HG02759 (cell line): ENCODE results near the gene THUMPD2.
"Not testable (repeated sequence)": the region's sequence is repeated elsewhere in the genome, so short reads cannot be mapped to it uniquely, and the experiment has no call there.

Source experiments
- ATAC-seq: cut with Tn5 transposase; IDR thresholded peaks from one replicate; pipeline ENCODE4 v1.9.1; 2021; ENCODE audit warnings: mild to moderate bottlenecking, moderate library complexity; ENCODE audit not compliant: unreplicated experiment

Gene THUMPD2, protein sequence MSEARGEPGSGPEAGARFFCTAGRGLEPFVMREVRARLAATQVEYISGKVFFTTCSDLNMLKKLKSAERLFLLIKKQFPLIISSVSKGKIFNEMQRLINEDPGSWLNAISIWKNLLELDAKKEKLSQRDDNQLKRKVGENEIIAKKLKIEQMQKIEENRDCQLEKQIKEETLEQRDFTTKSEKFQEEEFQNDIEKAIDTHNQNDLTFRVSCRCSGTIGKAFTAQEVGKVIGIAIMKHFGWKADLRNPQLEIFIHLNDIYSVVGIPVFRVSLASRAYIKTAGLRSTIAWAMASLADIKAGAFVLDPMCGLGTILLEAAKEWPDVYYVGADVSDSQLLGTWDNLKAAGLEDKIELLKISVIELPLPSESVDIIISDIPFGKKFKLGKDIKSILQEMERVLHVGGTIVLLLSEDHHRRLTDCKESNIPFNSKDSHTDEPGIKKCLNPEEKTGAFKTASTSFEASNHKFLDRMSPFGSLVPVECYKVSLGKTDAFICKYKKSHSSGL

GRCh38 chr2:39778775-39779340 is at the start of gene THUMPD2:
THUMPD2 (minus strand) TSS chr2:39779258; CDS start chr2:39779239, 19 bp downstream.
- peak; percentile 87 for ATAC-seq

DNA sequence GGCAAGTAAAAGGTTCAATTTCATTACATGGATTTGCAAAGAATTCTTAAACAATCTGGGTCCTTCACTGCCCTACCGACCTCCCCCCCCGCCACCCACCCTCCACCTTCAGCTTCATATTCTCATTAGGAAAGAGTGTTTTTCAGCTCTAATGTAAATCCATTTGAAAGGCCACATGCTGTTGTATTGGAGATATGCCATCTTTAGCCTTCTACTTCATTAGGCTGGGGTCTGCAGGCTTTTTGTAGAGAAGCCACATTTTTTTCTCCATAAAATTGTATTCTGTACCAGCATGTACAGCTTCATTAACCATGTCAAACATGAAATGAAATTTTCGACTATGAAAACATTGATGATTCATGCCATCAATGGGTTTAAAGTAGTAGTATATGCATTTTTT is 42.8 kb upstream of the THUMPD2 start:
- ATAC-seq = no peak

DNA sequence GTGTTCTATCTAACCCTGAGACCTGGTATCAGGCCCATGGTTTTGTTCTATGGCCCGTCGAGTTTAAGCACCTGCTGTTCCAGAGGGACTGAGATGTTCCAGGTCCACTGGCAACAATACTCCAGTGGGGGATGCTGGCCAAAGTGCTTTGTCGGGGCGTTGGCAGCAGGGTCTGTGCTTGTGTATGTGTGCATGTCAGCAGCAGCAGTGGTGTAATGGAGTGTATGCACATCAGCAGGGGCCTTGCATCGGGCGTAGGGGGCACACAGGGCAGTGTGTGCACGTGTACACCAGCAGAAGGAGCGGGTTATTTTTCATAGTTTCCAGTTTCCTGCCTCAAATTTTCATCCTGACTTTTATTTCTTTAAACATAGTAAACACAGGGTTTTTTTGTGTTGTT is 37.8 kb upstream of the THUMPD2 start:
- ATAC-seq = no peak

DNA sequence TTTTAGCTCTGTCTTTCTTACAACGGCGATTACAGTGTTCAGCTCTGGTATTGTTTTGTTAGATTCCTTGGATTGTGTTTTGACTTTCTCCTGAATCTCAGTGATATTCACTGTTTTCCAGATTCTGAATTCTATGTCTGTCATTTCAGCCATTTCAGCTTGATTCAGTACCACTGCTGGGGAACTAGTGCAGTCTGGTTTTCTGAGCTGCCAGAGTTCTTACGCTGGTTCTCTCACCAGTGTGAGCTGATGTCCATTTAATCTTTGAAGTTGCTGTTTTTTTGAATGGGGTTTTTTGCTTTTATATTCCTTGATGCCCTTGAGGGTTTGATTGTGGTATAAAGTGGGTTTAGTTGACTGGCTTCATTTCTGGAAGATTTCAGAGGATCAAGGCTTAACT is 37.4 kb upstream of the THUMPD2 start:
- ATAC-seq = no peak

- ATAC-seq = no peak
Observed at GRCh38 chr2:39805936-39806608, 27.0 kb upstream of the THUMPD2 start.

- no peak for ATAC-seq
Observed at GRCh38 chr2:39803839-39804238, 24.8 kb upstream of the THUMPD2 start.

GRCh38 chr2:39800752-39801151 is 21.7 kb upstream of the THUMPD2 start:
- no peak for ATAC-seq

GRCh38 chr2:39796134-39796533 is 17.1 kb upstream of the THUMPD2 start:
- no peak for ATAC-seq

DNA sequence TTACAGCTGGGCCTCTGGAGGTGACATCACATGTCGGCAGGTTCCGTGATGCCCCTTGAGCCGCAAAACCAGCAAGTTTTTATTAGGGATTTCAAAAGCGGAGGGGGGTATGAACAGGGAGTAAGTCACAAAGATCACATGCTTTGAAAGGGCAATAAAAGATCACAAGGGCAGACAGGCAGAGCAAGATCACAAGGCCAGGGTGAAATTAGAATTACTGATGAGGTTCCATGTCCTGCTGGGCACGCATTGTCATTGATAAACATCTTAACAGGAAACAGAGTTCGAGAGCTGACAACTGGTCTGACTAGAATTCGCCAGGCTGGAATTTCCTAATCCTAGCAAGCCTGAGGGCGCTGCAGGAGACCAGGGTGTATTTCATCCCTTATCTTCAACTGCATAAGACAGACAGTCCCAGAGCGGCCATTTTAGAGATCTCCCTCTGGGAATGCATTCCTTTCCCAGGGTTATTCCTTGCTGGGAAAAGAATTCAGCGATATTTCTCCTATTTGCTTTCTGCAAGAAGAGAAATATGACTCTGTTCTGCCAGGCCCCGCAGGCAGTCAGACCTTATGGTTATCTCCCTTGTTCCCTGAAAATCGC is 11.3 kb upstream of the THUMPD2 start:
- not testable (repeated sequence) for ATAC-seq

DNA sequence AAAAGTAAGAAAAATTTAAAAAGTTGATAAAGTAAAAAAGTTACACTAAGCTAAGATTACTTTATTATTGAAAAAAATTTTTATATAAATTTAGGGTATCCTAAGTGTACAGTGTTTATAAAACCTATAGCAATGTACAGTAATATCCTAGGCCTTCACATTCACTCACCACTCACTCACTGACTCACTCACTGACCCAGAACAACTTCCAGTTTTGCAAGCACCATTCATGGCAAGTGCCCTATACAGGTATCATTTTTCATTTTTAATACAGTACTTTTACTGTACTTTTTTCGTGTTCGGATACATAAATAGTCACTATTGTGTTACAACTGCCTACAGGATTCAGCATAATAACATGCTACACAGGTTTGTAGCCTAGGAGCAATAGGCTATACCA is 8.9 kb upstream of the THUMPD2 start:
- ATAC-seq = no peak

- ATAC-seq = no peak
Observed at GRCh38 chr2:39786761-39787522, 7.9 kb upstream of the THUMPD2 start.

DNA sequence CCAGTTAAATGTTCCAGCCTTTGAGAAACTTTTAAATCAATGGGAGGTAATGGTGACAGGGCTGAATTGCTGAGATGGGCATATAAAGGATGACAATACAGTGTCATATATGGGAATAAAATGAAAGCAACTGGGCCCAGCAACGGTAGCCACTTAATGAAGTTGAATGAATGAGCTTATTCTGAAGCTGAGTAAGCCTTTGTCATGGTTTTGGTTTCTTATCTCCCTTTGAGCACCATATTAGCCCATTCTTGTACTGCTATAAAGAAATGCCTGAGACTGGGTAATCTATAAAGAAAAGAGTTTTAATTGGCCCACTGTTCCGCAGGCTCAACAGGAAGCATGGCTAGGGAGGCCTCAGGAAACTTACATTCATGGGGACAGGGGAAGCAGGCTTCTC is 3.5 kb upstream of the THUMPD2 start:
- no peak for ATAC-seq

DNA sequence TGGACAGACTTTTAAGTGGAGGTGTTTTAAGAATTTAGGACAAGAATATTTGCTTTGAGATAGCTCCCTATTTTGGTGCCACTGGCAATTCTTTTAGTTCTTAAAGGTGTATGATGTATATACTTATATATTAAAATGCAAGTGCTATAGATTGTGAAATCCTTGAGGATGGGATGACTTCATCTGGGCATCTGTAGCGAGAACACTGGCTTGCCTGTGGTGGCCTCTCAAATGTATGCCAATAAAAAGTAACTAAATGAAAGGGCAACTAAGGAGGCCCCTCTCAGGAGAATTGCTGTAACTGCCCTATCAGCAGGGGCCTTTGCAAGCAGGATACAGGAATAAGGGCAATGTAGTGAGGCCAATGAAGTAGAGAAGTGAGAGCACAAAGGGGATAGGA is 2.6 kb upstream of the THUMPD2 start:
- ATAC-seq = no peak

DNA sequence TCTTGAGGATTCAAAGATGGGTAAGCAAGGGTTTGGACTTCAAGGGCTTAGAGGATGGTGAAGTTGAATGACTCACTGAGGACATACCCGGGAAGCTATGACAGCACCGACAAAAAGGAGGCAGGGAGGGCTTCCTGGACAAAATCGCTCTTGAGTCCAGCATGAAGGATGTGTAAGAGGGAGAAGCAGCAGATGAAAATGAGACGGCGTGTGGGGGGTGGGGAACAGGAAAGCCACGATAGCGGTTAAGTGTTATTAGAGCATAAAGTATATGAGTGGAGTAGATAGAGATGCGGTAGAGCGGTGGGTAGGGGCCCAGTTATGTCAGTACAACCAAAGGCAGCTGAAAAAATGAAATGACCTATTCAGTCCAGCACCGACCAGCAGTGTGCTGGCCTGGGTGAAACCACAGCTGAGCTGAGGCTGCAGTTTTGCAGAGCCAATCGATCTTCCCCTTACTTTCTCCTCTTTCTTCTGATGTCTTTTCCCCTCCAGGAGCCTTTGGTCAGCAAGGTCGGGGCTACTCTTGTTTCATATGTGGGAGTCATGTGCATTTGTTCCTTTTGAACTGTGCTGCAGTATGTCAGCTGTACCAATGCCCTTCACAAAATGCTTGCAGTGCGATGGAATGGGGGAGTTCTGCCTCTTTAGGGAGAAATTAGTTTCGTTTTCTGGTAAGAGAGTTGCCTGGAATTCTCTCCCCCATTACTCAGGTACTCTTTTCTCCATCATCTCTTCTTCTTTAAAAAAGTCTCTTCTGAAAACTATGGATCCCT is 2.0 kb upstream of the THUMPD2 start:
- no peak for ATAC-seq

DNA sequence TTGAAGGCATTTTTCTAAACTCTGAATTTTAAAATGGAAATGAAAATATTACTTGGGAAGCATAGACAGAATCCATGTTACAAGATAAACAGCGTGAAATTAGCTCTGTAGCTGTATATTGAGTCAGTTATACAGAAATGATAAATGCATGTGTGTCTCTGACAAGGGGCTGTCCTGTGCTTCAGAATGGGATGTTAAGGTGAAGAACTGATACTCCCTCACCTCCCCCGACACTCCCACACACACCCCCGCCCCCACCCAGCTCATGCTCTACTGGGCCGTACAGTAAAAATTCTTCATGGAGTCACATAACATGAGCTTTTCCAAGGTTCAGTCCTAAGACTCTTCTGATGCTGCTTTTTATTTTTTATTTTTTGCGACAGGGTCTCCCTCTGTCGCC is 869 bp upstream of the THUMPD2 start:
- ATAC-seq = no peak

DNA sequence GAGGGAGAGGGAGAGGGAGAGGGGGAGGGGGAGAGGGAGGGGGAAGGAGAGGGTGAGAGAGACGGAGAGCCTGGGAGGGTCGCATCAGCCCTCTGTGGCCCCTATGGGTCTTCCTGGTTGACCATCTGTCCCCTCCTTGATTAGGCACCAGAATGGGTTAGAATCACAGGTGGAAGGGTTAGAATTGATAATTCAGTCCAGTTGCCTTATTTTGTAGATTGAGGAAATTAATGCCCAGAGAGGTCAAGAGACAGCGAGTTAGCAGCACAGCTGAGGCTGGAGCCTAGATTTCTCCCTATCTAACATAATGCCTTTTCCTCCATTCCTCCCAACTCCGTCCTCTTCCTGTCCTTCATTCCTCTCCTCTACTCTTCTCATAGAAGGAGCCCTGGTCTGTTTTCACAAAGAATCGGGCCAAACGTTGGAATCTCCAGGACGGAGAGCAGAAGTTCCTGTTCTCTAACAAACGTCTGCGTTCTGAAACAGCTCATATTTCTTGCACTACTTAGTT is 338 bp upstream of the THUMPD2 start:
- no peak for ATAC-seq

DNA sequence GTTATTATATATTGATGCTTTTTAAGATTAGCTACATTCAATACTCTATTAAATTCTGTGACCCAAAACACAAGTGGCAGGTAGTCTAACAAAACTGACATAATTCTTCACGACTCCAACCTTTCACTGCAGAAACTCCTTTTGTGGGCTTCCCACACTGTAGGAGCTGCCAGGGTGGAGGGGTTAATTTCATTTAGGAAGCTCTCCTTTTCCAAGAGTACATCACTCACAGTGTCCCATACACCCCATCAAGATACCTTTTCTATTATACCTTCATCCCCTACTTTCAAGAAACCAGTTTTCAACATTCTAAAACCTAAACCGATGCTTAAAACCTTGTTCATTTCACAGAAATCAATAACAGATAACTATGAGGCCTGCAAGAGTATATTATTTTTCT is 825 bp downstream of the THUMPD2 start:
- ATAC-seq = no peak

DNA sequence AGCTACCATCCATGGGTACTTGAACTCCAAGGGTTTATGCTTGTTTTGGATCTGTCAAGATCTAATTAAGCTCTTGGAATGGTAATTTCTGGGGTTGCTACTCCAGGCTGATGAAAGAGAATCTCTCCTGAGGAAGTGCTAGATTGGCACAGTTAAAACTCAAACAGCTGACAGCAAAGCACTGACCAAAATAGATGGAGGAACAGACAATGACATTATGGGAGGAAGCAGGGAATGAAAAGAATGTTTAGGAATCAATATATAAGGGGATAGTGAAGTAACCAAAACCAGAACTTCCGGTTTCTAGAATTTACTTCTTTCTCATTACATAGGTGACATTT is 6.3 kb downstream of the THUMPD2 start:
- ATAC-seq = no peak

- no peak for ATAC-seq
Observed at GRCh38 chr2:39772086-39772811, 6.8 kb downstream of the THUMPD2 start.
